ENCODE results near the gene FAM216B.

DNA sequence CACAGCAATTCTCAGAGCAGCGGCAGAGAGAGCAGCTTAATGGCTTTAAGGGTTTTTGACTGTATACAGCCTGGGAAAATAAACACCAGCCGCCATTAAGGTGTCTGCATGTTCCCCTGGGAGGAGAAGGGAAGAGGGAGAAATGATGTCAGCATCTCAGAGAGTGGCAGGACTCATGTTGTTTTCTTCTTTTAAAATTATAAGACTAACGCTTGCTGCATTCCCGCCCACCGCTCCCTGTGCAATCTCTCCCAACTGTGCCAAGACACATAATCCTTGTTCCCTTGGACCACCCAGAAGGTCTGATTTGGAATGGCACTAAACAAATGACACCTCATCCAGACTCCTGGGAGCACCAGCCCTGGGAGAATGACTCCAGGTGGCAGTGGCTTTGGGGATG lies 27.7 kb upstream of the FAM216B start:
- TF ChIP-seq, protein P1, sequence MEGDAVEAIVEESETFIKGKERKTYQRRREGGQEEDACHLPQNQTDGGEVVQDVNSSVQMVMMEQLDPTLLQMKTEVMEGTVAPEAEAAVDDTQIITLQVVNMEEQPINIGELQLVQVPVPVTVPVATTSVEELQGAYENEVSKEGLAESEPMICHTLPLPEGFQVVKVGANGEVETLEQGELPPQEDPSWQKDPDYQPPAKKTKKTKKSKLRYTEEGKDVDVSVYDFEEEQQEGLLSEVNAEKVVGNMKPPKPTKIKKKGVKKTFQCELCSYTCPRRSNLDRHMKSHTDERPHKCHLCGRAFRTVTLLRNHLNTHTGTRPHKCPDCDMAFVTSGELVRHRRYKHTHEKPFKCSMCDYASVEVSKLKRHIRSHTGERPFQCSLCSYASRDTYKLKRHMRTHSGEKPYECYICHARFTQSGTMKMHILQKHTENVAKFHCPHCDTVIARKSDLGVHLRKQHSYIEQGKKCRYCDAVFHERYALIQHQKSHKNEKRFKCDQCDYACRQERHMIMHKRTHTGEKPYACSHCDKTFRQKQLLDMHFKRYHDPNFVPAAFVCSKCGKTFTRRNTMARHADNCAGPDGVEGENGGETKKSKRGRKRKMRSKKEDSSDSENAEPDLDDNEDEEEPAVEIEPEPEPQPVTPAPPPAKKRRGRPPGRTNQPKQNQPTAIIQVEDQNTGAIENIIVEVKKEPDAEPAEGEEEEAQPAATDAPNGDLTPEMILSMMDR (IDR thresholded peaks at IDR 0.05; ENCODE audit: insufficient read depth, low read length, poor library complexity, severe bottlenecking), result no peak
- no peak for TF ChIP-seq EZH2phosphoT487 (conservative IDR thresholded peaks at IDR 0.05; ENCODE audit: low read length)
